ENCODE data around the gene MAST4. TPM values are rescaled to one million over a fixed set of nuclear protein-coding genes. Genes with fewer than 3 reads are reported as not detected.
"Not testable (repeated sequence)": the region's sequence is repeated elsewhere in the genome, so short reads cannot be mapped to it uniquely, and the experiment has no call there.

Gene MAST4
- total and polyA plus RNA-seq, 4 donors = 3.7 to 9.5 (median 6.5) TPM

GRCh38 chr5:67173351-67173750 lies 577.2 kb downstream of the MAST4 start:
- not testable (repeated sequence) for H3K36me3 ChIP-seq (ENCODE audit: control insufficient read depth in 4 of 4, insufficient read depth in 3 of 4, low read depth in 1 of 4, low read length in 3 of 4); H3K4me3 ChIP-seq (ENCODE audit: low read depth in 1 of 3, low read length in 3 of 3); DNase-seq (ENCODE audit: low spot score); H3K27ac ChIP-seq (ENCODE audit: low read depth in 1 of 2, low read length in 2 of 2); H3K9ac ChIP-seq (ENCODE audit: low read depth in 1 of 2, low read length in 2 of 2); H3K4me1 ChIP-seq (ENCODE audit: control insufficient read depth in 4 of 4, insufficient read depth in 4 of 4, low read length in 3 of 4); H3K27me3 ChIP-seq (ENCODE audit: control insufficient read depth in 4 of 4, insufficient read depth in 4 of 4, low read length in 3 of 4); H3K9me3 ChIP-seq (ENCODE audit: control insufficient read depth in 4 of 4, low read length in 3 of 4)
- 100% methylated on average over 1 of the region's 2 CpGs for WGBS

GRCh38 chr5:67173959-67174358 lies 577.8 kb downstream of the MAST4 start:
- 96% methylated on average over 1 of the region's 1 CpG for WGBS

GRCh38 chr5:67176936-67177335 lies 580.7 kb downstream of the MAST4 start:
- Histone ChIP-seq H3K27ac (ENCODE audit: low read depth in 1 of 2, low read length in 2 of 2) (no peak overlapping the region), H3K36me3 (ENCODE audit: control insufficient read depth in 4 of 4, insufficient read depth in 3 of 4, low read depth in 1 of 4, low read length in 3 of 4) (no peaks in the 10 kb centered on the region), H3K4me1 (ENCODE audit: control insufficient read depth in 4 of 4, insufficient read depth in 4 of 4, low read length in 3 of 4) (no peaks in the 10 kb centered on the region), H3K4me3 (ENCODE audit: low read depth in 1 of 3, low read length in 3 of 3) (no peak overlapping the region), H3K27me3 (ENCODE audit: control insufficient read depth in 4 of 4, insufficient read depth in 4 of 4, low read length in 3 of 4) (no peaks in the 10 kb centered on the region), H3K9me3 (ENCODE audit: control insufficient read depth in 4 of 4, low read length in 3 of 4) (no peaks in the 10 kb centered on the region), H3K9ac (ENCODE audit: low read depth in 1 of 2, low read length in 2 of 2) (no peak overlapping the region)
- DNase-seq (ENCODE audit: low spot score) = no peak
- TF ChIP-seq RAD21 (IDR thresholded peaks at IDR 0.05) (no peak), ATF3 (IDR thresholded peaks at IDR 0.05) (no peak), HNF4A (conservative IDR thresholded peaks at IDR 0.05) (no peak), GABPA (IDR thresholded peaks at IDR 0.05 in 1 of 2, conservative IDR thresholded peaks at IDR 0.05 in 1 of 2) (no peak), FOXA2 (IDR thresholded peaks at IDR 0.05) (no peak), RXRA (IDR thresholded peaks at IDR 0.05) (no peak), TAF1 (conservative IDR thresholded peaks at IDR 0.05) (no peak), JUND (IDR thresholded peaks at IDR 0.05) (no peak), ZBTB33 (IDR thresholded peaks at IDR 0.05) (no peak), MAX (IDR thresholded peaks at IDR 0.05) (no peak)

More at GRCh38 chr5:67173959-67174358, 577.8 kb downstream of the MAST4 start:
- H3K9ac ChIP-seq (ENCODE audit: low read depth in 1 of 2, low read length in 2 of 2) = no peak overlapping the region
- no peak for DNase-seq (ENCODE audit: low spot score)
- TF ChIP-seq HNF4G (IDR thresholded peaks at IDR 0.05) (no peak), EGR1 (IDR thresholded peaks at IDR 0.05; ENCODE audit: low read depth in 2 of 2) (no peak), YY1 (IDR thresholded peaks at IDR 0.05) (no peak), NR2F2 (IDR thresholded peaks at IDR 0.05) (no peak), ATF3 (IDR thresholded peaks at IDR 0.05) (no peak), TAF1 (conservative IDR thresholded peaks at IDR 0.05) (no peak), REST (IDR thresholded peaks at IDR 0.05) (no peak), GABPA (IDR thresholded peaks at IDR 0.05 in 1 of 2, conservative IDR thresholded peaks at IDR 0.05 in 1 of 2) (no peak), JUND (IDR thresholded peaks at IDR 0.05) (no peak), RXRA (IDR thresholded peaks at IDR 0.05) (no peak), FOXA1 (IDR thresholded peaks at IDR 0.05) (no peak)
- no peak overlapping the region for H3K4me3 ChIP-seq (ENCODE audit: low read depth in 1 of 3, low read length in 3 of 3)
- no peaks in the 10 kb centered on the region for H3K9me3 ChIP-seq (ENCODE audit: control insufficient read depth in 4 of 4, low read length in 3 of 4)
- peaks cover 0 to 3% (median 0%) of the 10 kb centered on the region in 4 donors for H3K36me3 ChIP-seq (ENCODE audit: control insufficient read depth in 4 of 4, insufficient read depth in 3 of 4, low read depth in 1 of 4, low read length in 3 of 4)
- H3K27me3 ChIP-seq (ENCODE audit: control insufficient read depth in 4 of 4, insufficient read depth in 4 of 4, low read length in 3 of 4) = no peaks in the 10 kb centered on the region
- no peak overlapping the region for H3K27ac ChIP-seq (ENCODE audit: low read depth in 1 of 2, low read length in 2 of 2)
- H3K4me1 ChIP-seq (ENCODE audit: control insufficient read depth in 4 of 4, insufficient read depth in 4 of 4, low read length in 3 of 4) = no peaks in the 10 kb centered on the region

Data from liver (tissue), 9 donors.